ENCODE results near the gene OVCA2. TPM values are rescaled to one million over a fixed set of nuclear protein-coding genes. Genes with fewer than 3 reads are reported as not detected.

OVCA2 gene
- total and polyA plus RNA-seq, 3 experiments from 2014 or later, result 54.2 to 60.0 (median 56.2) TPM

DNA sequence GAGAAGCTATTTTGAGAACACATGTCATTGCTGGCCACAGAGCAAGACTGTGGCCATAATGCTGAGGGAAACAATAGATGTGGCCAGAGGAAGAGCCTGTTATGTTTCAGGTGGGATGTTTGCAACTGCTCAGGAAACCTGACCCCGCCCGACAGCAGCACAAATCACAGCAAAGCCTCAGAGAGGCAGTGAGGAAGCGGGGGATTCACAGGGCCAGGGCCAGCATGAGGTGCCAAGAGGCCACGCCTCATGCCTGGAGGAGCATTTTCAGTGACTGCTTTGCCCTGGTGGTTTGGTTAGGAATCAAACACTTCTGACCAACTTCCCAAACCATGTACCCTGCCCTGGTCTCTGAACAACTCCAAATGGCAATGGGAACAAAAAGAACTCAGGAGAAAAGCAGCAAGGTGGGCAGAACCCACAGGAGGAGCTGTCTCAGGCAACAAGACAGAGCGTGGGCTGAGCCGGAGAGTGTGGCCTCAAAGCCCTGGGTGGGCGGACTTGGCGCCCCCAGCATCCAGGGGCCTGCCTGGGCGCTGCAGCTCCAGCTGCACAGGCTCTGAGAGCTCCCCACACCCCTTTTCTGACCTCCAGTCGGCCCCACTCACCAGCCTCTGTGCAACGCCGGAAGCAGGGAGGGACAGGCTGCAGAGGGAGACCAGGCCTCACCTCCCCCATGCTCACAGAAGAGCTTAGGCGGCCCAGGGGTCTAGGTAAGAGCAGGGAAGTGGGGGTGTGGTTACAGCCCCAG lies 33.7 kb downstream of the OVCA2 start:
- Mint-ChIP-seq H3K36me3 (peaks cover 4 to 71% (median 36%) of the 10 kb centered on the region in 3 donors), H3K9me3 (no peaks in the 10 kb centered on the region), H3K4me1 (peaks cover 9 to 25% (median 13%) of the 10 kb centered on the region in 3 donors), H3K4me3 (peak overlapping the region in 2 of 7 donors; percentile 42 to 85), H3K27ac (peak overlapping the region in 4 of 8 donors; percentile 35 to 55 (median 46)), H3K27me3 (no peaks in the 10 kb centered on the region)
- Histone ChIP-seq H3K9me3 (ENCODE audit: low read length) (no peaks in the 10 kb centered on the region), H3K36me3 (ENCODE audit: insufficient read depth, low read length) (peaks cover 18% of the 10 kb centered on the region), H3K4me1 (ENCODE audit: insufficient read depth, low read length) (peaks cover 6% of the 10 kb centered on the region), H3K27ac (ENCODE audit: low read depth, low read length) (no peak overlapping the region), H3K27me3 (ENCODE audit: insufficient read depth, low read length, poor library complexity, severe bottlenecking) (no peaks in the 10 kb centered on the region), H3K4me3 (ENCODE audit: low read length) (no peak overlapping the region)
- no peak for DNase-seq
- ChIA-PET POLR2A (interaction anchor here (1.0 kb wide), 1 partner anchor 14 kb away, joined by 5 read pairs; no protein-coding TSS in a partner anchor), CTCF (interaction anchor here (0.6 to 2.3 kb wide), 4 partner anchors 12 to 170 kb away, joined by 3 to 6 read pairs (median 4); no protein-coding TSS in a partner anchor)

DNA sequence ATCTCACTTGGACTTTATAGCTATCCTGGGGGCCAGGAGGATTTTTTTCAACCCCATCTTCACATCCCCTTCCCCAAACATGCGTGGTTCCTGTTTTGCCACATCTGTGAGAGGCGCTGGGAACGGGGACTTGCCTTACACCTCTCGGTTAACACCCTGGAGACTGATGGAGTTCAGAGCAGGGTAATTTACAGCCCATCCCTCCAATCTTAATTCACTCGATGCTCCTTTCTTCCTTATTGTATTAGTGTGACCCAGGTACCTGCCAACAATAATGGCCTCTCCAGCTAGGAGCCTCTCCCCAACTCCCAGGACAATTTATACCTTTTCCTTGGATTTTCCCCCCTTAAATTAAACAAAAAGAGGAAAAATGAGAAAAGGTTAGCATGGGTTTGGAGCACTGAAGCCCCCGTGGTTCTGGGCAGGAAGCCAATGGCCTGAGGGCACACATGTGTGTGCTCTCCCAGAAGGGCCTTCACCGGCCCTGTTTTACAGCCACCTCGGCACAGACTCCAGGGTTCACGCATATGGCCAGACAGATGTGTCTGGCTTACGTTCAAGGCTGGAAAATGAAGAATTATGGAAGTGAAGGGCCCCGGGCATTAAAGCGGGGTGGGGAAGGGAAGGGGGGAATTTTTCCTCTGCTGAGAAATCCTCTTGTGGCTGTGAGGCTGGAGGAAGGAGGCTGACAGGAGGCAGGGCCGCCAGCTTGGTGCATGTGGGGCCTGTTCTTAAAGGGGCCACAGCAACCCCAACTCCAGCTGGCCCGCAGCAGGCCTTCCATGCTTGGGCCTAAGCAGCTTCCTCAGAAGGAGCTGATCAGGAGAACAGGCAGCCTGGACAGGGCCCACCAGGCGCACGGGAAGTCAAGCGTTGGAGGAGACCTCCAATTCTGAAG lies 34.5 kb downstream of the OVCA2 start:
- DNase-seq, result peak in 1 of 5 donors; percentile 26
- H3K9me3 Mint-ChIP-seq, result no peaks in the 10 kb centered on the region
- H3K36me3 ChIP-seq (ENCODE audit: insufficient read depth, low read length), result peaks cover 22% of the 10 kb centered on the region
- no peaks in the 10 kb centered on the region for H3K9me3 ChIP-seq (ENCODE audit: low read length)
- H3K4me1 ChIP-seq (ENCODE audit: insufficient read depth, low read length), result no peaks in the 10 kb centered on the region
- no peak overlapping the region for H3K27ac ChIP-seq (ENCODE audit: low read depth, low read length)
- no peak overlapping the region for H3K4me3 Mint-ChIP-seq
- no peaks in the 10 kb centered on the region for H3K27me3 Mint-ChIP-seq
- no peaks in the 10 kb centered on the region for H3K27me3 ChIP-seq (ENCODE audit: insufficient read depth, low read length, poor library complexity, severe bottlenecking)
- ChIA-PET POLR2A (interaction anchor here (1.0 kb wide), 1 partner anchor 13 kb away, joined by 5 read pairs; no protein-coding TSS in a partner anchor), CTCF (interaction anchor here (0.6 to 2.3 kb wide), 4 partner anchors 12 to 169 kb away, joined by 3 to 6 read pairs (median 5); no protein-coding TSS in a partner anchor)
- no peak overlapping the region for H3K4me3 ChIP-seq (ENCODE audit: low read length)
- H3K4me1 Mint-ChIP-seq, result peaks cover 2 to 22% (median 5%) of the 10 kb centered on the region in 3 donors
- H3K36me3 Mint-ChIP-seq, result peaks cover 4 to 72% (median 37%) of the 10 kb centered on the region in 3 donors
- peak overlapping the region in 1 of 8 donors; percentile 33 for H3K27ac Mint-ChIP-seq

DNA sequence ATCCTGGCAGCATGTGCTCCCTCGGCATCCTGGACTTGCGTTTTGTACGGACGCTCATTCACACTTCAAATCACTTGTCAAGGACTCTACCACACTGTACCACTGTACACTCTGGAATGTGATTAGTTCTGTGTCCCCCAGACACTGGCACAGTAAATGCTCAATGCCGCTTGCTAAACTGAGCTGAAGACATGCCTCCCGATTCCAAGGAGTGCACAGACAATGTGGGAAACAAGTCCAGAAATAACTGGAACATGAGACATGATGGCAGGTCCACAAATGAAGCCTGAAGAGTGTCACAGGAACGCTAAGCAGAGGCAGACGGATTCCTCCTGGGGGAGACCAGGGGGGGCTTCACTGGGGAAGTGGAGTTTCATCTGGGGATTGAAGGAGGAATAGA lies 35.2 kb downstream of the OVCA2 start:
- CTCF ChIA-PET, result interaction anchor here (1.4 to 1.5 kb wide), 2 partner anchors 12 to 13 kb away, joined by 4 to 6 read pairs; no protein-coding TSS in a partner anchor
- no peak overlapping the region for H3K4me3 ChIP-seq (ENCODE audit: low read length)
- H3K9me3 Mint-ChIP-seq, result no peaks in the 10 kb centered on the region
- no peak overlapping the region for H3K27ac ChIP-seq (ENCODE audit: low read depth, low read length)
- H3K27me3 ChIP-seq (ENCODE audit: insufficient read depth, low read length, poor library complexity, severe bottlenecking), result no peaks in the 10 kb centered on the region
- no peak overlapping the region for H3K27ac Mint-ChIP-seq
- H3K36me3 ChIP-seq (ENCODE audit: insufficient read depth, low read length), result peaks cover 26% of the 10 kb centered on the region
- no peaks in the 10 kb centered on the region for H3K9me3 ChIP-seq (ENCODE audit: low read length)
- peaks cover 4 to 73% (median 43%) of the 10 kb centered on the region in 3 donors for H3K36me3 Mint-ChIP-seq
- H3K4me1 ChIP-seq (ENCODE audit: insufficient read depth, low read length), result no peaks in the 10 kb centered on the region
- no peak overlapping the region for H3K4me3 Mint-ChIP-seq
- DNase-seq, result peak in 1 of 5 donors; percentile 22
- POLR2A ChIA-PET, result no interaction called here
- H3K27me3 Mint-ChIP-seq, result no peaks in the 10 kb centered on the region
- H3K4me1 Mint-ChIP-seq, result peaks cover 6 to 24% (median 10%) of the 10 kb centered on the region in 3 donors

DNA sequence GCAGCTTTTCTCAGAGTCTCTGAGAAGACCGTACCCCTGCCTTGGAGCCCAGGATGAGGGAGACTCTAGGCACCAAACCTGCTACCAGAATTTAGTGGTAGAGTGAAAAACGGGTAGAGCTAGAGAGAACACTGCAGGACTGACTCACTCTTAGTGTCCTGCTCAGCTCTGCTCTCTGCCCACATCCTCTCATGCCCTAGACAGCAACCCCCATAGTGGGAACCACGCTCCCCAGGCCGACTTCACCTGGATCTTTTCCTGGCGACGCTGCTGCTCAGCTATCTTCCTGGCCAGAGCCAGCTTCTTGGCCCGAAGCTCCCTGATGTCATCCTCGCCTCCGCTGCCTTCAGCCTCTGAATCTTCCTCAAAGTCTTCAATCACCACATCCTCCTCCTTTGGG lies 39.7 kb downstream of the OVCA2 start:
- no peaks in the 10 kb centered on the region for H3K27me3 ChIP-seq (ENCODE audit: insufficient read depth, low read length, poor library complexity, severe bottlenecking)
- POLR2A ChIA-PET, result interaction anchor here (0.5 to 1.2 kb wide), 3 partner anchors 11 to 36 kb away, joined by 3 to 5 read pairs (median 4); no protein-coding TSS in a partner anchor
- CTCF ChIA-PET, result interaction anchor here (1.0 to 3.1 kb wide), 3 partner anchors 8 to 27 kb away, joined by 3 to 13 read pairs (median 9); partner anchors contain the start of gene HIC1
- Mint-ChIP-seq H3K36me3 (peaks cover 4 to 82% (median 38%) of the 10 kb centered on the region in 3 donors), H3K27me3 (no peaks in the 10 kb centered on the region), H3K4me3 (peak overlapping the region in 1 of 7 donors; percentile 19), H3K27ac (peak overlapping the region in 7 of 8 donors; percentile 5 to 96 (median 72)), H3K4me1 (peaks cover 9 to 52% (median 28%) of the 10 kb centered on the region in 3 donors), H3K9me3 (no peaks in the 10 kb centered on the region)
- DNase-seq, result no peak
- H3K4me1 ChIP-seq (ENCODE audit: insufficient read depth, low read length), result no peaks in the 10 kb centered on the region
- peaks cover 31% of the 10 kb centered on the region for H3K36me3 ChIP-seq (ENCODE audit: insufficient read depth, low read length)
- H3K4me3 ChIP-seq (ENCODE audit: low read length), result no peak overlapping the region
- H3K9me3 ChIP-seq (ENCODE audit: low read length), result no peaks in the 10 kb centered on the region
- no peak overlapping the region for H3K27ac ChIP-seq (ENCODE audit: low read depth, low read length)

DNA sequence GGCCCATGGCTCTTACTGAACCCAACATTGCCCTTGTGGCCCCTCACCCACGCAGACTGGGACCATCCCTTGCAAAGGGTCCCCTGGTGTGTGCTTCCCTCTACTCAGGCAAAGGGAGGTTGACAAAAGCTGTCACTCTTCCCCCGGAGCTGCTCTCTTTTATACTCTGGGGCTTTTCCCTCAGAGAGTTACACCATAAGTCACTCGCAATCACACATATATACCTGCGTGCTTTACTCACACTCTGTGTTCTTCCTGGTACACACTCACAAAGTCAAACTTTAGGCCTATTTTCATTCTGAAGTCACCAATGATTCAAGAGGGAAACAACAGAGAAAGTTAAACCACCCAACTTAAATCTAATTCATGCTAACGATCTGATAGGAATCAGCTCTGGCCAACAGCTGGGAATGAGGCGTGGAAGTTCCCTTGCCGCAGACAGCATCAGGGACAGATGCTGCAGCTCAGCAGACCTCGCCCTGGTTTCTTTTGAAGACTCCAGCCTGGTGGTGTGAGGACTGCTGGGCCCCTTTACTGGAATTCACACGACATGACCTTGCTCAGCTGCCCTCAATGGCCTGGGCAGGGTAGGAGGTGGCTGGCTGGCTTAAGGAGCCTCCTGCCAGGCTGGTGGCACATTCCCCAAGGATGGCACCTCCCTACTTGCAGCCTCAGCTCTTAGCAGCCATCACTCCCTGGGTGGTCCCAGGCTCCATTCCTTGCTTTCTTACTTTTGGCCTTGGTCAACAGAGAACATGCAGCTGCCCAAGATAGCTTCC lies 40.4 kb downstream of the OVCA2 start:
- Mint-ChIP-seq H3K36me3 (peaks cover 4 to 82% (median 37%) of the 10 kb centered on the region in 3 donors), H3K27ac (peak overlapping the region in 7 of 8 donors; percentile 5 to 96 (median 65)), H3K27me3 (no peaks in the 10 kb centered on the region), H3K9me3 (no peaks in the 10 kb centered on the region), H3K4me1 (peaks cover 12 to 58% (median 35%) of the 10 kb centered on the region in 3 donors), H3K4me3 (peak overlapping the region in 1 of 7 donors; percentile 19)
- no peaks in the 10 kb centered on the region for H3K9me3 ChIP-seq (ENCODE audit: low read length)
- H3K36me3 ChIP-seq (ENCODE audit: insufficient read depth, low read length), result peaks cover 26% of the 10 kb centered on the region
- ChIA-PET POLR2A (interaction anchor here (0.5 to 1.2 kb wide), 3 partner anchors 26 to 41 kb away, joined by 3 to 5 read pairs (median 4); no protein-coding TSS in a partner anchor), CTCF (interaction anchor here (1.0 to 3.1 kb wide), 6 partner anchors 8 to 56 kb away, joined by 3 to 13 read pairs (median 5); partner anchors contain the start of gene HIC1)
- H3K4me3 ChIP-seq (ENCODE audit: low read length), result no peak overlapping the region
- no peak for DNase-seq
- no peaks in the 10 kb centered on the region for H3K27me3 ChIP-seq (ENCODE audit: insufficient read depth, low read length, poor library complexity, severe bottlenecking)
- H3K4me1 ChIP-seq (ENCODE audit: insufficient read depth, low read length), result peaks cover 3% of the 10 kb centered on the region
- H3K27ac ChIP-seq (ENCODE audit: low read depth, low read length), result no peak overlapping the region

DNA sequence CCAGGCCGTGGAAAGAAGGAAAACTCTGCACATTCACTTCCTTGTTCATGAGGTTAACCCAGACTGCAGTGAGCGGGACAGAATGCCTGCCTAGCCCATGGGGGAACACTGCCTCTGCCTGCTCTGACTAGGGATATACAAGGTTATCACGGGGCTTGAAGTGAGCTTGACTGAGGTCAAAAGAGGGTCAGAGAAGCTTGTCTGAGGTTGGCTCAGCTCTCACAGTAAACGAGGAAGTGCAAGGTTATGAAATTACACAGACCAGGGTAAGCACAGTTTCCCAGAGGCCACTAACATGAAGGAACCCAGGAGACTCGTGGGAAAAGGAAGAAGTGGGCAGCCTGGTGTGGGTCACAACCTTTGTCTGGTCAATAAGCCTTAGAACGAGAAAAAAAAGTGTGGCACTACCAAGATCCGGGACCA lies 41.8 kb downstream of the OVCA2 start:
- H3K4me3 Mint-ChIP-seq, result peak overlapping the region in 1 of 7 donors; percentile 9
- peaks cover 17% of the 10 kb centered on the region for H3K4me1 ChIP-seq (ENCODE audit: insufficient read depth, low read length)
- peaks cover 14% of the 10 kb centered on the region for H3K36me3 ChIP-seq (ENCODE audit: insufficient read depth, low read length)
- H3K27ac ChIP-seq (ENCODE audit: low read depth, low read length), result no peak overlapping the region
- H3K9me3 Mint-ChIP-seq, result no peaks in the 10 kb centered on the region
- no peak overlapping the region for H3K4me3 ChIP-seq (ENCODE audit: low read length)
- H3K27me3 Mint-ChIP-seq, result no peaks in the 10 kb centered on the region
- CTCF ChIA-PET, result interaction anchor here (0.8 to 1.7 kb wide), 5 partner anchors 11 to 29 kb away, joined by 3 to 6 read pairs (median 3); partner anchors contain the start of gene HIC1
- H3K27ac Mint-ChIP-seq, result peak overlapping the region in 5 of 8 donors; percentile 29 to 89 (median 79)
- POLR2A ChIA-PET, result no interaction called here
- peaks cover 24 to 73% (median 48%) of the 10 kb centered on the region in 3 donors for H3K4me1 Mint-ChIP-seq
- H3K27me3 ChIP-seq (ENCODE audit: insufficient read depth, low read length, poor library complexity, severe bottlenecking), result no peaks in the 10 kb centered on the region
- H3K36me3 Mint-ChIP-seq, result peaks cover under 1 to 69% (median 27%) of the 10 kb centered on the region in 3 donors
- no peak for DNase-seq
- no peaks in the 10 kb centered on the region for H3K9me3 ChIP-seq (ENCODE audit: low read length)
